Spinal cord (tissue), 4 donors: Measurements from ENCODE around the gene IGFL4. TPM values are rescaled to one million over a fixed set of nuclear protein-coding genes. Genes with fewer than 3 reads are reported as not detected.

ENCODE experiments used
- polyA plus RNA-seq, 2 donors: library from polyadenylated mRNA; unstranded; fragments of 120-200 nt; gene quantifications; one replicate each; pipeline ENCODE4 v1.2.1, GENCODE V29; 2013; ENCODE audit not compliant: insufficient read length in 2 of 2
- small RNA-seq: library from RNA; depleted of rRNA; stranded (forward); fragments of <200 nt; gene quantifications from one replicate; pipeline ENCODE3, GENCODE V24; 2014; ENCODE audit warnings: low replicate concordance
- total RNA-seq, 2 donors: library from RNA; depleted of rRNA in 1 of 2; stranded (reverse); fragments of 120-200 nt in 1 of 2; fragments of >200 nt in 1 of 2; gene quantifications; one replicate each; pipeline versions ENCODE4 v1.2.3 to v1.2.4, GENCODE V29; 2013 to 2014

The IGFL4 gene
- total and polyA plus RNA-seq, 4 donors: 1.6 to 12.0 (median 5.7) TPM

Small RNA genes within 50 kb of the gene (small RNA-seq; reads per million reads assigned to genes)
- gene MIR769: 976 reads per million, percentile 99 among the genes with 10 or more reads in this experiment

Other genes starting within 250 kb of the IGFL4 start
- 10 to 100 TPM; 27.0 to 42.7 TPM for gene DMWD, start 248.2 kb downstream of the IGFL4 start, total RNA-seq
- 100 to 1,000 TPM in 1 of 2 donors, 10 to 100 TPM in 1; 82.9 to 101 TPM for gene DMWD, start 248.2 kb downstream of the IGFL4 start, polyA plus RNA-seq
- gene RSPH6A, start 225.7 kb downstream of the IGFL4 start, total RNA-seq: under 1 TPM in 1 of 2 donors, not detected in 1; 0.11 TPM
- gene RSPH6A, start 225.7 kb downstream of the IGFL4 start, polyA plus RNA-seq: under 1 TPM in 1 of 2 donors, not detected in 1; 0.09 TPM
- 10 to 100 TPM; 23.2 to 39.6 TPM for gene SYMPK, start 177.9 kb downstream of the IGFL4 start, total RNA-seq
- gene SYMPK, start 177.9 kb downstream of the IGFL4 start, polyA plus RNA-seq: 10 to 100 TPM; 51.4 to 63.9 TPM
- not detected for gene FOXA3, start 176.7 kb downstream of the IGFL4 start, total RNA-seq
- not detected for gene FOXA3, start 176.7 kb downstream of the IGFL4 start, polyA plus RNA-seq
- gene IRF2BP1, start 154.9 kb downstream of the IGFL4 start, total RNA-seq: 10 to 100 TPM; 18.7 to 28.1 TPM
- 10 to 100 TPM; 32.1 to 34.0 TPM for gene IRF2BP1, start 154.9 kb downstream of the IGFL4 start, polyA plus RNA-seq
- gene MYPOP, start 138.4 kb downstream of the IGFL4 start, total RNA-seq: 1 to 10 TPM; 1.3 to 2.5 TPM
- gene MYPOP, start 138.4 kb downstream of the IGFL4 start, polyA plus RNA-seq: 10 to 100 TPM; 10.9 to 13.6 TPM
- gene NANOS2, start 126.2 kb downstream of the IGFL4 start, total RNA-seq: under 1 TPM in 1 of 2 donors, not detected in 1; 0.11 TPM
- under 1 TPM; 0.15 to 0.21 TPM for gene NANOS2, start 126.2 kb downstream of the IGFL4 start, polyA plus RNA-seq
- gene NOVA2, start 67.1 kb downstream of the IGFL4 start, total RNA-seq: 1 to 10 TPM; 5.4 to 5.7 TPM
- gene NOVA2, start 67.1 kb downstream of the IGFL4 start, polyA plus RNA-seq: 10 to 100 TPM; 49.3 to 52.4 TPM
- gene CCDC61, start 45.5 kb downstream of the IGFL4 start, total RNA-seq: 10 to 100 TPM in 1 of 2 donors, 1 to 10 TPM in 1; 9.4 to 13.7 TPM
- gene CCDC61, start 45.5 kb downstream of the IGFL4 start, polyA plus RNA-seq: 10 to 100 TPM; 15.7 to 21.3 TPM
- gene PGLYRP1, start 17.9 kb downstream of the IGFL4 start, total RNA-seq: 1 to 10 TPM in 1 of 2 donors, not detected in 1; 5.5 TPM
- 1 to 10 TPM in 1 of 2 donors, under 1 TPM in 1; 0.49 to 3.3 TPM for gene PGLYRP1, start 17.9 kb downstream of the IGFL4 start, polyA plus RNA-seq
- not detected for gene IGFL3, start 83.7 kb upstream of the IGFL4 start, total RNA-seq
- not detected for gene IGFL3, start 83.7 kb upstream of the IGFL4 start, polyA plus RNA-seq
- under 1 TPM; 0.10 to 0.61 TPM for gene IGFL2, start 107.2 kb upstream of the IGFL4 start, total RNA-seq
- under 1 TPM in 1 of 2 donors, not detected in 1; 0.53 TPM for gene IGFL2, start 107.2 kb upstream of the IGFL4 start, polyA plus RNA-seq
- not detected for gene IGFL1, start 188.7 kb upstream of the IGFL4 start, total RNA-seq
- not detected for gene IGFL1, start 188.7 kb upstream of the IGFL4 start, polyA plus RNA-seq